Ovary (tissue), 3 donors: ENCODE results near the gene COL25A1.

Experiments
- EP300 ChIP-seq: sonication (generic); formaldehyde crosslinking; IDR thresholded peaks from one replicate; pipeline ENCODE4 v1.6.1; 2017; ENCODE audit warnings: antibody characterized with exemption
- TF ChIP-seq, protein P1 (sequence below), 3 donors: fragments of 450-650 bp in 2 of 3; fragments of 200-600 bp in 1 of 3; IDR thresholded peaks; one replicate each; pipeline versions ENCODE4 v1.5.1 to v1.8.0; 2016 to 2022; ENCODE audit warnings: antibody characterized with exemption in 3 of 3, mild to moderate bottlenecking in 1 of 3
- donor health status: DM: no; HTN: no; CAD: no.

- TF ChIP-seq, protein P1, sequence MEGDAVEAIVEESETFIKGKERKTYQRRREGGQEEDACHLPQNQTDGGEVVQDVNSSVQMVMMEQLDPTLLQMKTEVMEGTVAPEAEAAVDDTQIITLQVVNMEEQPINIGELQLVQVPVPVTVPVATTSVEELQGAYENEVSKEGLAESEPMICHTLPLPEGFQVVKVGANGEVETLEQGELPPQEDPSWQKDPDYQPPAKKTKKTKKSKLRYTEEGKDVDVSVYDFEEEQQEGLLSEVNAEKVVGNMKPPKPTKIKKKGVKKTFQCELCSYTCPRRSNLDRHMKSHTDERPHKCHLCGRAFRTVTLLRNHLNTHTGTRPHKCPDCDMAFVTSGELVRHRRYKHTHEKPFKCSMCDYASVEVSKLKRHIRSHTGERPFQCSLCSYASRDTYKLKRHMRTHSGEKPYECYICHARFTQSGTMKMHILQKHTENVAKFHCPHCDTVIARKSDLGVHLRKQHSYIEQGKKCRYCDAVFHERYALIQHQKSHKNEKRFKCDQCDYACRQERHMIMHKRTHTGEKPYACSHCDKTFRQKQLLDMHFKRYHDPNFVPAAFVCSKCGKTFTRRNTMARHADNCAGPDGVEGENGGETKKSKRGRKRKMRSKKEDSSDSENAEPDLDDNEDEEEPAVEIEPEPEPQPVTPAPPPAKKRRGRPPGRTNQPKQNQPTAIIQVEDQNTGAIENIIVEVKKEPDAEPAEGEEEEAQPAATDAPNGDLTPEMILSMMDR (IDR thresholded peaks at IDR 0.05): no peak
- no peak for TF ChIP-seq EP300
Measured at GRCh38 chr4:108793415-108793814, 509.0 kb downstream of the COL25A1 start.
